Kidney tubule cell (primary cell): ENCODE measurements around the gene THUMPD2.
"Not testable (repeated sequence)": the region's sequence is repeated elsewhere in the genome, so short reads cannot be mapped to it uniquely, and the experiment has no call there.

Experiments used
- DNase-seq: peaks from one replicate; pipeline ENCODE4 v3.0.0-alpha.2; 2018; ENCODE audit warnings: low spot score

THUMPD2 gene, protein sequence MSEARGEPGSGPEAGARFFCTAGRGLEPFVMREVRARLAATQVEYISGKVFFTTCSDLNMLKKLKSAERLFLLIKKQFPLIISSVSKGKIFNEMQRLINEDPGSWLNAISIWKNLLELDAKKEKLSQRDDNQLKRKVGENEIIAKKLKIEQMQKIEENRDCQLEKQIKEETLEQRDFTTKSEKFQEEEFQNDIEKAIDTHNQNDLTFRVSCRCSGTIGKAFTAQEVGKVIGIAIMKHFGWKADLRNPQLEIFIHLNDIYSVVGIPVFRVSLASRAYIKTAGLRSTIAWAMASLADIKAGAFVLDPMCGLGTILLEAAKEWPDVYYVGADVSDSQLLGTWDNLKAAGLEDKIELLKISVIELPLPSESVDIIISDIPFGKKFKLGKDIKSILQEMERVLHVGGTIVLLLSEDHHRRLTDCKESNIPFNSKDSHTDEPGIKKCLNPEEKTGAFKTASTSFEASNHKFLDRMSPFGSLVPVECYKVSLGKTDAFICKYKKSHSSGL

GRCh38 chr2:39778775-39779340, at the start of gene THUMPD2:
Gene THUMPD2, minus strand, starts transcription at chr2:39779258. Its CDS starts 19 bp downstream, at chr2:39779239.
- peak; percentile 77 for DNase-seq

GRCh38 chr2:39821871-39822270, 42.8 kb upstream of the THUMPD2 start:
- DNase-seq, result no peak

- DNase-seq, result no peak
These were observed 37.8 kb upstream of the THUMPD2 start for GRCh38 chr2:39816845-39817244.

- DNase-seq, result no peak
These were observed 37.4 kb upstream of the THUMPD2 start for GRCh38 chr2:39816428-39816827.

DNA sequence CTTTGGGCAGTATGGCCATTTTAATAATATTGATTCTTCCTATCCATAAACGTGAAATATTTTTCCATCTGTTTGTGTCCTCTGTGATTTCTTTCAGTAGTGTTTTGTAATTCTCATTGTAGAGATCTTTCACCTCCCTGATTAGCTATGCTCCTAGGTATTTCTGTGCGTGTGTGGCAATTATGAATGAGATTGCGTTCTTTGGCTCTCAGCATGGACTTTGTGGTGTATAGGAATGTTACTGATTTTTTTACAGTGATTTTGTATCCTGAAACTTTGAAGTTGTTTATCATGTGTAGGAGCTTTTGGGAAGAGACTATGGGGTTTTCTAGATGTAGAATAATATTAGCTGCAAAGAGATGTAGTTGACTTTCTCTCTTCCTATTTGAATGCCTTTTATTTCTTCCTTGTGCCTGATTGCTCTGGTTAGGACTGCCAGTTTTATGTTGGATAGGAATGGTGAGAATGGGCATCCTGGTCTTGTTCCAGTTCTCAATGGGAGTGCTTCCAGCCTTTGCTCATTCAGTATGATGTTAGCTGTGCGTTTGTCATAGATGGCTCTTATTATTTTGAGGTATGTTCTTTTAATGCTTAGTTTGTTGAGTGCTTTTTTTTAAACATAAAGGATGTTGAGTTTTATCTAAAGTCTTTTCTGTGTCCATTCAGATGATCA, 27.0 kb upstream of the THUMPD2 start:
- DNase-seq, result no peak

DNA sequence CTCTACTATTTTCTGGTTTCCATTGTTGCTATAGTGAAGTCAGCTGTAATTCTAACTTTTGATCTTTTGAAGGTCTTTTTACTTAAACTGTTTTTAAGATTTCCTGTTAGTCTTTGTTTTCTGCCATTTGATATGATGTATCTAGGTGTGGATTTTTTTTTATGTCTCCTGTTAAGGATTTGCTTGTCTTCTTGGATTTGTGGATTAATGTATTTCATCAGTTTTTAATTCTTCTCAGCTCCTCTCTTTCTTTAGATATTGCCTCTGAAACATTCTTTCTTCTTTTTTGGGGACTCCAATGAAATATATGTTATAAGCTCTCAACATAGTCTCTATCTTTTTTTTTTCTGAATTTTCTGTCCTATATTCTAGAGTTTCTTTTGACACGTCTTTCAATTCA, 24.8 kb upstream of the THUMPD2 start:
- no peak for DNase-seq

GRCh38 chr2:39800752-39801151, 21.7 kb upstream of the THUMPD2 start:
- no peak for DNase-seq

DNA sequence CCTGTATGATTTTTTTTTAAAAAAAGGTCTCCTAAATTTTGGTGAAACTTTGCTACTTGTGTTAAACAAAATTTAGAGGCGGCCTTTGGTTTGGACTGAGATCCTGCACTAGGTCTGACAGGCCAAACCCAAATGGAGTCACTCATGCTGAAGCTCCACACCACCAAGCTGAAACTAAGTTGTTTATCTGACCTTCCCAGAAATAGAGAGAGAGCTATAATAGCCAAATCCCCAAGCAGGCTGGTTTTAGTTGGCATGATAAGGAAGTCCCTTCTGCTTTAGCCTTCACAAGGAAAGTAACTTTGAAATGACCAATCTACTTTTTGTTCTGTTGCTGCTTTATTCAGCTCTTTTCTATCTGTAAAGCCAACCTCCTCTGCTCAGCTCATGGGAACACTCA, 17.1 kb upstream of the THUMPD2 start:
- no peak for DNase-seq

DNA sequence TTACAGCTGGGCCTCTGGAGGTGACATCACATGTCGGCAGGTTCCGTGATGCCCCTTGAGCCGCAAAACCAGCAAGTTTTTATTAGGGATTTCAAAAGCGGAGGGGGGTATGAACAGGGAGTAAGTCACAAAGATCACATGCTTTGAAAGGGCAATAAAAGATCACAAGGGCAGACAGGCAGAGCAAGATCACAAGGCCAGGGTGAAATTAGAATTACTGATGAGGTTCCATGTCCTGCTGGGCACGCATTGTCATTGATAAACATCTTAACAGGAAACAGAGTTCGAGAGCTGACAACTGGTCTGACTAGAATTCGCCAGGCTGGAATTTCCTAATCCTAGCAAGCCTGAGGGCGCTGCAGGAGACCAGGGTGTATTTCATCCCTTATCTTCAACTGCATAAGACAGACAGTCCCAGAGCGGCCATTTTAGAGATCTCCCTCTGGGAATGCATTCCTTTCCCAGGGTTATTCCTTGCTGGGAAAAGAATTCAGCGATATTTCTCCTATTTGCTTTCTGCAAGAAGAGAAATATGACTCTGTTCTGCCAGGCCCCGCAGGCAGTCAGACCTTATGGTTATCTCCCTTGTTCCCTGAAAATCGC, 11.3 kb upstream of the THUMPD2 start:
- DNase-seq, result not testable (repeated sequence)

DNA sequence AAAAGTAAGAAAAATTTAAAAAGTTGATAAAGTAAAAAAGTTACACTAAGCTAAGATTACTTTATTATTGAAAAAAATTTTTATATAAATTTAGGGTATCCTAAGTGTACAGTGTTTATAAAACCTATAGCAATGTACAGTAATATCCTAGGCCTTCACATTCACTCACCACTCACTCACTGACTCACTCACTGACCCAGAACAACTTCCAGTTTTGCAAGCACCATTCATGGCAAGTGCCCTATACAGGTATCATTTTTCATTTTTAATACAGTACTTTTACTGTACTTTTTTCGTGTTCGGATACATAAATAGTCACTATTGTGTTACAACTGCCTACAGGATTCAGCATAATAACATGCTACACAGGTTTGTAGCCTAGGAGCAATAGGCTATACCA, 8.9 kb upstream of the THUMPD2 start:
- DNase-seq, result no peak

DNA sequence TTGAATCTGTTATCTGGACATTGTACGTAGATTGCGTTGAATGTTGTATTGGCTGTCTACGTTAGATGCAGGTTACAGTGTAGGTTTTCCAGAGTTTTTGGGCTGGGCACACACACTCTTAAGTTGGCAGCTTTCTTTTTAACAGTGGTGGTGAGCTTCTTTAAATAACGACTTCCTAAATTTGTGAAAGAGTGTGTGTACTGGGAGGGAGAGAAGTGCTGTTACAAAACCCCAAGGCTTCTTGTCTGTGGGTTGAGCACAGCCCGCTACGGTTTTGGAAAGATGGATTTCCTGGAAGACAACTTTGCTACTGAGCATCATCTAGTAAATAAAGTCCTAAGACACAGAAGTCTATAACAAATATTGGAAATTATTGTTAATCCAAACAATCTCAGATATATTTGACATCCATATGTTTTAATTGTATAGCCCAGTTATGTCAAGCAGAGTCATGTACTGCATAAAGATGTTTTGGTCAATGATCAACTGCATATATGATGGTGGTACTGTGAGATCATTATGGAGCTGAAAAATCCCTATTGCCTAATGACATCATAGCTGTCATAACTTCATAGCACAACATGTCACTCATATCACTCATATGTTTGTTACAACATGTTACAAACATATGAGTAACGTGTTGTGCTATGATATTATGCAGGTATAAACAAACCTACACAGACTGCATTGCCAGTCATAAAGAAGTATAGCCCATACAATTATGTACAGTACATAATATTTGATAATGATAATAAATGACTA, 7.9 kb upstream of the THUMPD2 start:
- DNase-seq, result no peak

GRCh38 chr2:39782591-39782990, 3.5 kb upstream of the THUMPD2 start:
- DNase-seq, result no peak

DNA sequence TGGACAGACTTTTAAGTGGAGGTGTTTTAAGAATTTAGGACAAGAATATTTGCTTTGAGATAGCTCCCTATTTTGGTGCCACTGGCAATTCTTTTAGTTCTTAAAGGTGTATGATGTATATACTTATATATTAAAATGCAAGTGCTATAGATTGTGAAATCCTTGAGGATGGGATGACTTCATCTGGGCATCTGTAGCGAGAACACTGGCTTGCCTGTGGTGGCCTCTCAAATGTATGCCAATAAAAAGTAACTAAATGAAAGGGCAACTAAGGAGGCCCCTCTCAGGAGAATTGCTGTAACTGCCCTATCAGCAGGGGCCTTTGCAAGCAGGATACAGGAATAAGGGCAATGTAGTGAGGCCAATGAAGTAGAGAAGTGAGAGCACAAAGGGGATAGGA, 2.6 kb upstream of the THUMPD2 start:
- DNase-seq, result no peak

- peak; percentile 46 for DNase-seq
These were observed 2.0 kb upstream of the THUMPD2 start for GRCh38 chr2:39780825-39781600.

- DNase-seq, result no peak
These were observed 869 bp upstream of the THUMPD2 start for GRCh38 chr2:39779927-39780326.

- no peak for DNase-seq
These were observed 338 bp upstream of the THUMPD2 start for GRCh38 chr2:39779341-39779851.

DNA sequence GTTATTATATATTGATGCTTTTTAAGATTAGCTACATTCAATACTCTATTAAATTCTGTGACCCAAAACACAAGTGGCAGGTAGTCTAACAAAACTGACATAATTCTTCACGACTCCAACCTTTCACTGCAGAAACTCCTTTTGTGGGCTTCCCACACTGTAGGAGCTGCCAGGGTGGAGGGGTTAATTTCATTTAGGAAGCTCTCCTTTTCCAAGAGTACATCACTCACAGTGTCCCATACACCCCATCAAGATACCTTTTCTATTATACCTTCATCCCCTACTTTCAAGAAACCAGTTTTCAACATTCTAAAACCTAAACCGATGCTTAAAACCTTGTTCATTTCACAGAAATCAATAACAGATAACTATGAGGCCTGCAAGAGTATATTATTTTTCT, 825 bp downstream of the THUMPD2 start:
- DNase-seq, result peak; percentile 2

GRCh38 chr2:39772812-39773152, 6.3 kb downstream of the THUMPD2 start:
- DNase-seq, result no peak

- DNase-seq, result peak; percentile 48
These were observed 6.8 kb downstream of the THUMPD2 start for GRCh38 chr2:39772086-39772811.

- DNase-seq, result no peak
These were observed 16.6 kb downstream of the THUMPD2 start for GRCh38 chr2:39762448-39762847.
